CD4-positive, alpha-beta T cell treated with Interleukin-15 for 4 hours (primary cell): ENCODE data around the gene CPLX1.
A peak's percentile ranks its signal among the peaks of the same experiment; 100 is the strongest.

Experiments
- DNase-seq: peaks from one replicate; pipeline ENCODE4 v3.0.0-alpha.2; 2020; ENCODE audit warnings: low spot score

Gene CPLX1

GRCh38 chr4:825971-826330 is at the start of gene CPLX1:
CPLX1 (minus strand) TSS chr4:826129; CDS start chr4:824522, 1,607 bp downstream.
- DNase-seq = no peak

- no peak for DNase-seq
Measured at GRCh38 chr4:874971-875817, 49.3 kb upstream of the CPLX1 start.

DNA sequence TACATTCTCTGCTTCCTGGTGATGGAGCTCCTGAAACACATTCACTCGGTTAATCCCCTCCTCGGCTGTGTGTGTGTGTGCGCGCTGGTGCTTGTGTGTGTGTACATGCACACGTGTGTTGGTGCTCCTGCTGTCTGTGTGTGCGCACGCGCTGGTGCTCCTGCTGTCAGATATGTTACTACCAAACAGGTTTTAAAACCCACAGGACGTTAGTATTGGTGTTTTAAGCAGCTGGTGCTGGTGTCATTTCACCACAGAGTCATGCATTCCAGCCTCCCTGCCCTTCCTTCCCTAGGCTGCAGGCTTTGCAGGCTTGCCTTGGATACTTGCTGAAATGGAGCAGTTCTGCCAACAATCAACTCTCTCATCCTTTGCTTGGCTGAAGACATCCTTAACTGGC is 48.1 kb upstream of the CPLX1 start:
- no peak for DNase-seq

GRCh38 chr4:872241-872981 is 46.5 kb upstream of the CPLX1 start:
- no peak for DNase-seq

DNA sequence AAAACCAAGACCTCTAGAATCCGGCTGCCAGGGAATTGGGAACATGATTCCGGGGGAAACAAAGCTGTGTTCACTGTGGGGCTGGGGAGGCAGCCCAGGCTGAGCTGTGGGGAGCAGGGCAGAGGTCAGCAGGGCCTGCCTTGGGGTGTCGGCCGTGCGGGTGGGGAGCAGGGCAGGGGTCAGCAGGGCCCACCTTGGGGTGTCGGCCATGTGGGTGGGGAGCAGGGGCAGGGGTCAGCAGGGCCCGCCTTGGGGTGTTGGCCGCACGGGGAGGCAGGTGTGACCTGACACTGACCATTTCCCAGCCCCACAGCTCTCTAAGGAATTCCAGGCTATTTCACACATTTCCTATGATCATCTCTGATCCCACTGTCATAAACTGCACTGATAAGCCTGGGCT is 45.6 kb upstream of the CPLX1 start:
- DNase-seq = no peak

- DNase-seq = no peak
Measured at GRCh38 chr4:870951-871350, 45.0 kb upstream of the CPLX1 start.

DNA sequence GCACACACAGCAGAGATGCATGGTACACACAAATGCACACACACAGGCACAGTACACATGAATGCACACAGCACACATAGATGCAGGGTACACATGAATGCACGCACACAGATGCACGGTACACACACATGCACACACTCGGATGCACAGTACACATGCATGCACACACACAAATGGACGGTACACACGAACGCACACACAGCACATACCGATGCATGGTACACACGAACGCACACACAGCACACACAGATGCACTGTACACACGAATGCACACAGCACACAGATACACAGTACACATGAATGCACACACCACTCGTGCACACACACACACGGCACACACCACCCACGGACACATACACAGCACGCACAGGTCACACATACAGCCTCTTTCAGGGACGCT is 43.8 kb upstream of the CPLX1 start:
- DNase-seq = no peak

GRCh38 chr4:868421-868820 is 42.5 kb upstream of the CPLX1 start:
- no peak for DNase-seq

GRCh38 chr4:867526-868250 is 41.8 kb upstream of the CPLX1 start:
- no peak for DNase-seq

- DNase-seq = no peak
Measured at GRCh38 chr4:866761-867390, 40.9 kb upstream of the CPLX1 start.

GRCh38 chr4:866068-866760 is 40.3 kb upstream of the CPLX1 start:
- DNase-seq = no peak

DNA sequence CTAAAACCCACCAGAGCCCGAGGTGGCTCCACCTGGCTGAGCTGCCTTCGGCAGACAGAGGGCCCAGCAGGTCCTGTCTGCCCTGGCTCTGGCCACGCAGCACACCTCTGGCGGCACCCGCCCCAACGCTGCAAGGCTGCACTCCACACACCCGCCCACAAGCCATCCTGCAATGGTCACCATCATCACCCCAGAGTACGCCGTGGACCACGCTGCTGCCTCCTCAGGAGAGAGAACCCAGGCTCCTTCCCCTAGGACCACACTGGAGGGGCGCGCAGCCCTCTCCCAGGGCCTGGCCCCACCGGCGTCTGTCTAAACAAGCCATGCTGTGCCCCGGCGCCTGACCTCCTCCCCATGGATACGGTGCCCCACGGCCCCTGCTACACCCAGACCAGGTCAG is 39.6 kb upstream of the CPLX1 start:
- no peak for DNase-seq

- DNase-seq = no peak
Measured at GRCh38 chr4:865121-865465, 39.2 kb upstream of the CPLX1 start.

DNA sequence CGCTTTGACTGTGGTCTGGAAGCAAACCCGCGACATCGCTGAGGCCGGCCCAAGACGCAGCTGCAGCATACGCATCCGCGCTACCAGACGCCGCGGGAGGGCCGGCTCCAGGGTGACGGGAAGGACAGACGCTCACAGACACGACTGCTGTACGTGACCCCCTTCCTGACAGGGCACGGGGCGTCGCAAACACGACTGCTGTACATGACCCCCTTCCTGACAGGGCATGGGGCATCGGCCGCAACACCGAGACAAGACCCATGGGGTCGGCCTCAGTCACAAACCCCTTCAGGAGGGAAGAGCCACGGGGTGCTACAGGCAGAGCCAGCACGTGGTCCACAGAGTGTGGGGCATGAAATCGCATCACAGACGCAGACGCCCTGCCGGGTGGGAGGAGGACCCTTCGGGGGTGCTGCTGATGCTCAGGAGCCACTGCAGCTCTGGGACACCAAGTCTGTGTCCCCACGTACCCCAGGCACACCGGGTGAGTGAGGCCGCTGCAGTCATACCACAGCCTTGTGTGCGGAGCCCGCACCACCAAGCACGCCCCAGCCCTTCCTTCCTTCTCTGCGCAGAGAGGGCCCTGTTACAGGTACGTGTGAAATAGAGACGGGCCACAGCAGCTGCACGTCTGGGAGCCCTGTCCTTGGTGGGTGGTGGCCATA is 38.7 kb upstream of the CPLX1 start:
- no peak for DNase-seq

DNA sequence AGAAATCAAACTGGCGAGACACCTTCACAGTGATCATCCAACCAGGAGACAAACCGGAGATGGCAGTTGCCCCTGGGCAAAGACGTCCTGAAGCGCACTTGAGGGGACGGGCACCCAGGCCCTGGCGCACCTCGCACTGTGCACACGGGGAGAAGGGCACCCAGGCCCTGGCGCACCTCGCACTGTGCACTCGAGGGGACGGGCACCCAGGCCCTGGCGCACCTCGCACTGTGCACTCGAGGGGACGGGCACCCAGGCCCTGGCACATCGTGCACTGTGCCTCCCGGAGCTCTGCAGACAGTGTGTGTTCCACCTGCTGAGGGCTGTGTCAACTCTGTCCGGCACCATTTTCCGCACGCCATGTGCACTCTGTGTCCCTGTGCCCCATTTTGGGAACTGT is 34.6 kb upstream of the CPLX1 start:
- no peak for DNase-seq

GRCh38 chr4:859496-859895 is 33.6 kb upstream of the CPLX1 start:
- DNase-seq = no peak

DNA sequence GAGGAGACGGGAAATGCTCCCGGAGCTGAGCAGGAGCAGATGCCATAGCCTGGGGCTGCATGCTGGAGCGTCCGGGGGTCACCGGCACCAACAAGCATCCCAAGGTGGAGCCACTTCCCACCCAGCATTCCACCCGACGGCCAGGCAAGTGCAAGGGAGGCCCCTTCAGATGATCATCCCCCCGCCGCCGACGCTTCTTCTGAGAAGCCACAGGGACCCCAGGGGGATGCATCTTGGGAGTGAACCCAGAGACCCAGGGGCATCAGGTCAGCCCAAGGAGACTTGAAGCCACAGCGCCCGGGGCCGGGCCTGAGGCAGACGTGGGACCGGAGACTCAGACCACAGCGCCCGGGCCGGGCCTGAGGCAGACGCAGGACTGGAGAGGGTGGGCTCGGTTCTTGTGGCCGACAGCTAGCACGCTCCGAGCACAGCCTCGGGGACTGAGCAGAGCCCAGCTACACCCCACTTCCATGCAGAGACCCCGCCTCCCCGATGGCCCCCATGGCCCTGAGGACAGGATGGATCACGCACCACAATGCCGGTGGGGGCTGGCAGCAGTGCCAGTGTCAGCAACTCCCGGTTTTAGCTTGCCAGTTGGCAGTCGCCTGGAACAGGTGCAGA is 33.0 kb upstream of the CPLX1 start:
- no peak for DNase-seq

DNA sequence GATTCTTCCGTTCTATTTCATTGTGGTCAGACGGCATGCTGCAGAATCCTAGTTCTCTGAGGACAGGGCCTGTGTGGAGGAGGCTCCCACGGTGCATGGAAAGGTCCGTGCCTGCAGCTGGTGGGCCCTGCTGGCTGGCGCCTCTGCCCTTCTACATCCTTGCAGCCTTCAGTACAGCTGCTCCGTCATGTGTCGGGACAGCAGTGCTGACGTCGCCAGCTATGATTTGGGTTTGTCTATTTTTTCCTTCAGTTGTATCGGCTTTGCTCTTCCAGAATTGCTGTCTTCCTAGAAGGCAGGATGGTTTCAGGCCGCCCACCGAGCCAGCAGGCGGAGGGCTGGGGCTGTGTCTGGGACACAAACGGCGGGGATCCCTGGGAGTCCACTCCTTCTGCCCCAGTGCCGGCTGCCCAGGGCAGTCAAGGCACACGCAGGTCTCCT is 32.1 kb upstream of the CPLX1 start:
- no peak for DNase-seq

- DNase-seq = no peak
Measured at GRCh38 chr4:857461-857860, 31.5 kb upstream of the CPLX1 start.

DNA sequence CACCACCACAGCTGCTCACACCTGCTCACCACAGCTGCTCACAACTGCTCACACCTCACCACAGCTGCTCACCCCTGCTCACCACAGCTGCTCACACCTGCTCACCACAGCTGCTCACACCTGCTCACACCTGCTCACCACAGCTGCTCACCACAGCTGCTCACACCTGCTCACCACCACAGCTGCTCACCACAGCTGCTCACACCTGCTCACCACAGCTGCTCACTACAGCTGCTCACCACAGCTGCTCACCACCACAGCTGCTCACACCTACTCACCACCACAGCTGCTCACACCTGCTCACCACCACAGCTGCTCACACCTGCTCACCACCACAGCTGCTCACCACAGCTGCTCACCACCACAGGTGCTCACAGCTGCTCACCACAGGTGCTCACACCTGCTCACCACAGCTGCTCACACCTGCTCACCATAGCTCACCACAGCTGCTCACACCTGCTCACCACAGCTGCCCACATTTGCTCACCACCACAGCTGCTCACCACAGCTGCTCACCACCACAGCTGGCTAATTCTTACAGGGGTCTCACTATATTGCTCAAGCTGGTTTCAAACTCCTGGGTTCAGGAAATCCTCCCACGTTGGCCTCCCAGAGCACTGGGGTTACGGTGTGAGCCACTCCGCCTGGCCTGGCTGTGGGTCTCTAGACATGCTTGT is 30.4 kb upstream of the CPLX1 start:
- peak; percentile 5 for DNase-seq
